GM12878 (cell line): ENCODE data around the gene NPM1.

Experiments used
- EED ChIP-seq: sonication (generic); IDR thresholded peaks from 2 replicates; pipeline ENCODE4 v1.6.1; 2016; ENCODE audit warnings: antibody characterized with exemption, low read depth
- EZH2 ChIP-seq: IDR thresholded peaks from 2 replicates; pipeline ENCODE4 v1.6.1; 2012; ENCODE audit warnings: low read depth, mild to moderate bottlenecking, control low read depth, inconsistent platforms, low read length, borderline replicate concordance; ENCODE audit not compliant: control insufficient read depth
- HDAC2 ChIP-seq: fragments of 200-600 bp; sonication (generic); IDR thresholded peaks from 2 replicates; pipeline ENCODE4 v1.6.1; 2017
- JUND ChIP-seq: IDR thresholded peaks from 2 replicates; pipeline ENCODE4 v1.6.1; 2012; ENCODE audit warnings: low read depth, mild to moderate bottlenecking, low read length, improper control_type of control experiment, moderate library complexity
- KAT2A ChIP-seq: conservative IDR thresholded peaks from 2 replicates; pipeline ENCODE4 v1.6.1; 2011; ENCODE audit warnings: low read depth, low read length; ENCODE audit not compliant: control insufficient read depth
- POLR2A ChIP-seq: IDR thresholded peaks from 2 replicates; pipeline ENCODE4 v1.6.1; 2011; ENCODE audit warnings: low read depth, mild to moderate bottlenecking, low read length
- STAT1 ChIP-seq: fragments of 450-650 bp; conservative IDR thresholded peaks from 2 replicates; pipeline ENCODE4 v1.6.1; 2014; ENCODE audit warnings: antibody characterized with exemption, mild to moderate bottlenecking
- TBL1XR1 ChIP-seq: IDR thresholded peaks from 2 replicates; pipeline ENCODE4 v1.6.1; 2012; ENCODE audit warnings: low read depth, low read length, improper control_type of control experiment
- TF ChIP-seq, protein P1 (sequence below): fragments of 450-650 bp; IDR thresholded peaks from 2 replicates; pipeline ENCODE4 v1.6.1; 2014; ENCODE audit warnings: mild to moderate bottlenecking
- TF ChIP-seq, protein P2 (sequence below), 3 experiments: IDR thresholded peaks in 2 of 3; conservative IDR thresholded peaks in 1 of 3; 2 replicates each; pipeline ENCODE4 v1.5.1; 2011; ENCODE audit warnings: low read depth in 3 of 3, low read length in 3 of 3, mild to moderate bottlenecking in 3 of 3, control low read depth in 2 of 3, moderate library complexity in 2 of 3, inconsistent platforms in 1 of 3, mixed read lengths in 1 of 3; ENCODE audit not compliant: control insufficient read depth in 2 of 3, insufficient read depth in 1 of 3; ENCODE audit errors: extremely low read depth in 1 of 3

DNA sequence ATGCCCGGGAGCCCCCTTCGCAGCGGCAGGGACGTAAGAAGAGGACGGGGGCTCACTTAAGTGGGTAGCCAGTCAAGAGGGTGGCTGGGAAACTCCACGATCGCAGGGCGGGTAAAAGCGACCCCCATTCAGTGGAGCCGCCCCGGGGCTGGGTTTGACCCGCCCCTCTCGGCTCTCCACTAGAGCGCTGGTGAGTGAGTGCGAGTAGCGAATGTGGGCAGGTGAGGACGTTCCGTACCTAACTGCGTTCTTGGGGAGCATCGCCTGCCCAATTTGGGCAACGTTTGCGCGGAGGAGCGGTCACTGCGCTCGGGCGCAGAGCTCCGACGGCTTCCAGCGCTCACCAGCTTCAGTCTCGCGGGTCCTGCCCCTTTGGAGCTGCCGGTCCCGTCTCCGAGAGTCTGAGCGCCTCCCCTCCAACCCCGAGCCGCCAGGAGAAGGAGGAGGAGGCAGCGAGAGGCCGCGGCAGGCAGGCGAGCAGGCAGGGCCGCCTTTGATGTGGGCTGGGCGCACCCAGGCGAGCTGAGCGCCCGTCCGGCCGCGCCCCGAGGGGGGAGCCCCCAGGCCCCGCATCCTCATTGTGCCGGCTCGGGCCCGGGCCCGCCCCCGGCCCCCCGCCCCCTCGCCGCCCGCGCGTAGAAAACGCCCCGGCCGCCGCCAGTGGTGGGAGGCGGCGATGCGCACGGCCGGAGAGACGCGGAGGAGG, 31.5 kb downstream of the NPM1 start, which contains the start of gene FGF18:
- no peak for TF ChIP-seq EED
- TF ChIP-seq JUND = no peak
- TF ChIP-seq, protein P1, sequence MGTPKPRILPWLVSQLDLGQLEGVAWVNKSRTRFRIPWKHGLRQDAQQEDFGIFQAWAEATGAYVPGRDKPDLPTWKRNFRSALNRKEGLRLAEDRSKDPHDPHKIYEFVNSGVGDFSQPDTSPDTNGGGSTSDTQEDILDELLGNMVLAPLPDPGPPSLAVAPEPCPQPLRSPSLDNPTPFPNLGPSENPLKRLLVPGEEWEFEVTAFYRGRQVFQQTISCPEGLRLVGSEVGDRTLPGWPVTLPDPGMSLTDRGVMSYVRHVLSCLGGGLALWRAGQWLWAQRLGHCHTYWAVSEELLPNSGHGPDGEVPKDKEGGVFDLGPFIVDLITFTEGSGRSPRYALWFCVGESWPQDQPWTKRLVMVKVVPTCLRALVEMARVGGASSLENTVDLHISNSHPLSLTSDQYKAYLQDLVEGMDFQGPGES = no peak
- TF ChIP-seq, protein P2, sequence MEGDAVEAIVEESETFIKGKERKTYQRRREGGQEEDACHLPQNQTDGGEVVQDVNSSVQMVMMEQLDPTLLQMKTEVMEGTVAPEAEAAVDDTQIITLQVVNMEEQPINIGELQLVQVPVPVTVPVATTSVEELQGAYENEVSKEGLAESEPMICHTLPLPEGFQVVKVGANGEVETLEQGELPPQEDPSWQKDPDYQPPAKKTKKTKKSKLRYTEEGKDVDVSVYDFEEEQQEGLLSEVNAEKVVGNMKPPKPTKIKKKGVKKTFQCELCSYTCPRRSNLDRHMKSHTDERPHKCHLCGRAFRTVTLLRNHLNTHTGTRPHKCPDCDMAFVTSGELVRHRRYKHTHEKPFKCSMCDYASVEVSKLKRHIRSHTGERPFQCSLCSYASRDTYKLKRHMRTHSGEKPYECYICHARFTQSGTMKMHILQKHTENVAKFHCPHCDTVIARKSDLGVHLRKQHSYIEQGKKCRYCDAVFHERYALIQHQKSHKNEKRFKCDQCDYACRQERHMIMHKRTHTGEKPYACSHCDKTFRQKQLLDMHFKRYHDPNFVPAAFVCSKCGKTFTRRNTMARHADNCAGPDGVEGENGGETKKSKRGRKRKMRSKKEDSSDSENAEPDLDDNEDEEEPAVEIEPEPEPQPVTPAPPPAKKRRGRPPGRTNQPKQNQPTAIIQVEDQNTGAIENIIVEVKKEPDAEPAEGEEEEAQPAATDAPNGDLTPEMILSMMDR (IDR thresholded peaks at IDR 0.05 in 2 of 3, conservative IDR thresholded peaks at IDR 0.05 in 1 of 3; ENCODE audit: control insufficient read depth in 2 of 3, extremely low read depth in 1 of 3, insufficient read depth in 1 of 3, low read depth in 3 of 3, low read length in 3 of 3) = no peak
- TF ChIP-seq STAT1 = no peak
- TF ChIP-seq HDAC2 = 0 out of 2 replicates have a peak, but pooled peaks have one; percentile 40
- TF ChIP-seq EZH2 = no peak
- no peak for TF ChIP-seq TBL1XR1
- TF ChIP-seq POLR2A = no peak
- TF ChIP-seq KAT2A = no peak
